Measurements from ENCODE around the gene AFG1L. TPM values are rescaled to one million over a fixed set of nuclear protein-coding genes. Genes with fewer than 3 reads are reported as not detected.
A peak's percentile ranks its signal among the peaks of the same experiment; 100 is the strongest.
"Not testable (repeated sequence)": the region's sequence is repeated elsewhere in the genome, so short reads cannot be mapped to it uniquely, and the experiment has no call there.

The AFG1L gene
- total RNA-seq, 1 donor from 2014 or later: 8.8 TPM

- DNase-seq (ENCODE audit: low spot score): no peak
- no peak for ATAC-seq
- intact Hi-C loops (cut with DNase I): no loop called here
These were observed 86.0 kb downstream of the AFG1L start for GRCh38 chr6:108380876-108381275.

GRCh38 chr6:108383981-108384380 lies 89.1 kb downstream of the AFG1L start:
- ATAC-seq: no peak
- intact Hi-C loops (cut with DNase I): no loop called here
- no peak for DNase-seq (ENCODE audit: low spot score)

GRCh38 chr6:108389190-108389589 lies 94.3 kb downstream of the AFG1L start:
- intact Hi-C loops (cut with DNase I); ATAC-seq; DNase-seq (ENCODE audit: low spot score): not testable (repeated sequence)

- intact Hi-C loops (cut with DNase I): no loop called here
- no peak for DNase-seq (ENCODE audit: low spot score)
These were observed 100.4 kb downstream of the AFG1L start for GRCh38 chr6:108395297-108395696.

GRCh38 chr6:108403236-108403635 lies 108.4 kb downstream of the AFG1L start:
- intact Hi-C loops (cut with DNase I): no loop called here
- DNase-seq (ENCODE audit: low spot score) (no peak), ATAC-seq (no peak)

More at GRCh38 chr6:108395297-108395696, 100.4 kb downstream of the AFG1L start:
- ATAC-seq: no peak

- intact Hi-C loops (cut with DNase I): no loop called here
- DNase-seq (ENCODE audit: low spot score): no peak
- no peak for ATAC-seq
These were observed 112.1 kb downstream of the AFG1L start for GRCh38 chr6:108406943-108407342.

GRCh38 chr6:108407904-108408827 lies 113.3 kb downstream of the AFG1L start:
- ATAC-seq: peak; percentile 59
- no peak for DNase-seq (ENCODE audit: low spot score)
- intact Hi-C loops (cut with DNase I): no loop called here

GRCh38 chr6:108408861-108409260 lies 114.0 kb downstream of the AFG1L start:
- no peak for ATAC-seq
- intact Hi-C loops (cut with DNase I): no loop called here
- no peak for DNase-seq (ENCODE audit: low spot score)

GRCh38 chr6:108416047-108416833 lies 121.4 kb downstream of the AFG1L start:
- intact Hi-C loops (cut with DNase I); ATAC-seq; DNase-seq (ENCODE audit: low spot score): not testable (repeated sequence)

- ATAC-seq: no peak
- intact Hi-C loops (cut with DNase I): no loop called here
- no peak for DNase-seq (ENCODE audit: low spot score)
These were observed 122.2 kb downstream of the AFG1L start for GRCh38 chr6:108417027-108417426.

- ATAC-seq (no peak), DNase-seq (ENCODE audit: low spot score) (no peak)
- intact Hi-C loops (cut with DNase I): no loop called here
These were observed 124.6 kb downstream of the AFG1L start for GRCh38 chr6:108419474-108419873.

- DNase-seq (ENCODE audit: low spot score): no peak
- intact Hi-C loops (cut with DNase I): no loop called here
These were observed 125.2 kb downstream of the AFG1L start for GRCh38 chr6:108419934-108420609.

GRCh38 chr6:108421366-108421765 lies 126.5 kb downstream of the AFG1L start:
- ATAC-seq (no peak), DNase-seq (ENCODE audit: low spot score) (no peak)
- intact Hi-C loops (cut with DNase I): no loop called here

More at GRCh38 chr6:108419934-108420609, 125.2 kb downstream of the AFG1L start:
- ATAC-seq: no peak

GRCh38 chr6:108423982-108424705 lies 129.3 kb downstream of the AFG1L start:
- intact Hi-C loops (cut with DNase I): no loop called here
- no peak for DNase-seq (ENCODE audit: low spot score)
- ATAC-seq: no peak

GRCh38 chr6:108425428-108425827 lies 130.6 kb downstream of the AFG1L start:
- intact Hi-C loops (cut with DNase I): no loop called here
- DNase-seq (ENCODE audit: low spot score) (no peak), ATAC-seq (no peak)

- no peak for ATAC-seq
- intact Hi-C loops (cut with DNase I): no loop called here
- DNase-seq (ENCODE audit: low spot score): no peak
These were observed 137.3 kb downstream of the AFG1L start for GRCh38 chr6:108432143-108432542.

- intact Hi-C loops (cut with DNase I): no loop called here
- DNase-seq (ENCODE audit: low spot score): no peak
- ATAC-seq: no peak
These were observed 137.9 kb downstream of the AFG1L start for GRCh38 chr6:108432792-108433191.

- no peak for DNase-seq (ENCODE audit: low spot score)
- no peak for ATAC-seq
- intact Hi-C loops (cut with DNase I): no loop called here
These were observed 139.4 kb downstream of the AFG1L start for GRCh38 chr6:108434222-108434621.

- intact Hi-C loops (cut with DNase I): no loop called here
- ATAC-seq: no peak
These were observed 140.5 kb downstream of the AFG1L start for GRCh38 chr6:108435391-108435790.

More at GRCh38 chr6:108435391-108435790, 140.5 kb downstream of the AFG1L start:
- no peak for DNase-seq (ENCODE audit: low spot score)
